BLaER1 (cell line): ENCODE measurements around the gene NSL1.

Source experiments
- H3K27ac ChIP-seq: shearing (Covaris generic); formaldehyde crosslinking; 2 replicates; pipeline ENCODE4 v1.8.1; 2022
- H3K27me3 ChIP-seq: shearing (Covaris generic); formaldehyde crosslinking; 2 replicates; pipeline ENCODE4 v1.8.1; 2022
- H3K36me3 ChIP-seq: shearing (Covaris generic); formaldehyde crosslinking; 2 replicates; pipeline ENCODE4 v1.8.1; 2022
- H3K4me1 ChIP-seq: shearing (Covaris generic); formaldehyde crosslinking; 2 replicates; pipeline ENCODE4 v1.8.1; 2022
- H3K4me2 ChIP-seq: shearing (Covaris generic); formaldehyde crosslinking; 2 replicates; pipeline ENCODE4 v1.8.1; 2022
- H3K4me3 ChIP-seq: shearing (Covaris generic); formaldehyde crosslinking; 2 replicates; pipeline ENCODE4 v1.8.1; 2022
- H3K9ac ChIP-seq: shearing (Covaris generic); formaldehyde crosslinking; 2 replicates; pipeline ENCODE4 v1.8.1; 2022
- H3K9me3 ChIP-seq: shearing (Covaris generic); formaldehyde crosslinking; 2 replicates; pipeline ENCODE4 v1.8.1; 2022
- H4K20me1 ChIP-seq: shearing (Covaris generic); formaldehyde crosslinking; 2 replicates; pipeline ENCODE4 v1.8.1; 2022
- Cebpa-rat ChIP-seq: shearing (Covaris generic); IDR thresholded peaks from 2 replicates; pipeline ENCODE4 v1.8.1; 2022

The NSL1 gene

DNA sequence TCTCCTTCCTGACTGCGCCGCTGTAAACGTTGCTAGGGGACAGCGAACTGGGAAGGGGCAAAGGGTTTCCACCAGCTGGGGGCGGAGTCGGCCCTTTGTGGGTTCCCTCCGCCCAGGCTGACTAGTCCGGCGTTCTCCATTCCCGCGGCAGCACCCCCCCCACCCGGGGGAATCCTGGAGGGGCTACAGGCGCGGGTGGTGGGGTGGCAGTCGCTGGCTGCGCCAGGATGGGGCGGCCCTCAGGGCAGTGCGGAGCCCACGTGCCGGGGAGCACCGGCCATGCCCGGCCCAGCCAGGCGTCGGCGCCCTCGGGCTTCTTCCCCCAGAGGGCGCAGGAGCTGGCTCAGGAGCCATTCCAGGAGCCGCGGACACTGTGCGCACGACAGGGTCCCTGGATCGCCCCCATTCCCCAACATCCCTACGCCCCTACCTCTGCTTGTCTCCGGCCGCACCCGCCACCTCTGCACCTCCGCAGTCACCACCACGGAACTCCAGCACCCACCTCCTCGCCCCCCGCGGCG is 92.4 kb downstream of the NSL1 start:
- H3K4me3 ChIP-seq: peak overlapping the region; percentile 74
- peak overlapping the region; percentile 3; the same call in 1 of the 2 replicates for H3K27ac ChIP-seq
- H3K4me2 ChIP-seq: peak overlapping the region; percentile 98
- peaks cover 4% of the 10 kb centered on the region; the same call in 1 of the 2 replicates for H3K36me3 ChIP-seq
- H3K27me3 ChIP-seq: no peaks in the 10 kb centered on the region
- H4K20me1 ChIP-seq: no peaks in the 10 kb centered on the region
- H3K9ac ChIP-seq: peak overlapping the region; percentile 63; the same call in 1 of the 2 replicates
- H3K4me1 ChIP-seq: peaks cover 37% of the 10 kb centered on the region
- no peaks in the 10 kb centered on the region for H3K9me3 ChIP-seq
- TF ChIP-seq Cebpa-rat: no peak

DNA sequence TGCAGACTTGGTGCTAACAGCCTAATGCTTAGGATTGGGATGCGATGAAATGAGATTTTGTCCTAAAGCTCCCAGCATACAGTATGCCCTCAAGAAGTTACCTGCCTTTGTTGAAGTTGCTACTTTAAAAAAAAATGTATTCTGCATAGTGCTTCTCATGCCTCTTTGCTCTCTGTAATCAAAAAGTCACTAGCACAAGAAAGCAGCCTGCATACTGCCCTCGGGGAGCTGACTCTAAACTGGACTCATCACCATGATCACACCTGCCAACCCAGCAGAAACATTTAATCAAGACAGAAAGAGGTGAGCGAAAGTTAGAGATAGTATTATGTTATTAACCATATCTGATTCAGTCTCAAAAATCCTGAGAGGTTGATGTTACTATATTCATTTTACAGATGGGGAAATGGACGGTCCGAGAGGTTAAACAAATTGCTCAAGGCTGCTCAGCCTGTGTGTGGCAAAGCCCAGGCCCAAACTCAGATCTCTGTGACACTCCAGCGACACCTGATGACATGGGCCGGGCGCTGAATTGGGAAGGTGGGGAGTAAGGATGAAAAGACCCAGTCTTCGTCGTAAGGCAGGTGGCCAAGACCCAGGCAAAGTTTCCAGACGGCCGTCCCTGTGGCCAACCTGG is 93.0 kb downstream of the NSL1 start:
- Histone ChIP-seq H4K20me1 (no peaks in the 10 kb centered on the region), H3K27ac (no peak overlapping the region), H3K27me3 (no peaks in the 10 kb centered on the region), H3K9ac (no peak overlapping the region; the same call in 1 of the 2 replicates), H3K4me1 (peaks cover 37% of the 10 kb centered on the region), H3K36me3 (peaks cover 4% of the 10 kb centered on the region; the same call in 1 of the 2 replicates), H3K4me3 (peak overlapping the region; percentile 74), H3K4me2 (peak overlapping the region; percentile 98), H3K9me3 (no peaks in the 10 kb centered on the region)
- no peak for TF ChIP-seq Cebpa-rat

DNA sequence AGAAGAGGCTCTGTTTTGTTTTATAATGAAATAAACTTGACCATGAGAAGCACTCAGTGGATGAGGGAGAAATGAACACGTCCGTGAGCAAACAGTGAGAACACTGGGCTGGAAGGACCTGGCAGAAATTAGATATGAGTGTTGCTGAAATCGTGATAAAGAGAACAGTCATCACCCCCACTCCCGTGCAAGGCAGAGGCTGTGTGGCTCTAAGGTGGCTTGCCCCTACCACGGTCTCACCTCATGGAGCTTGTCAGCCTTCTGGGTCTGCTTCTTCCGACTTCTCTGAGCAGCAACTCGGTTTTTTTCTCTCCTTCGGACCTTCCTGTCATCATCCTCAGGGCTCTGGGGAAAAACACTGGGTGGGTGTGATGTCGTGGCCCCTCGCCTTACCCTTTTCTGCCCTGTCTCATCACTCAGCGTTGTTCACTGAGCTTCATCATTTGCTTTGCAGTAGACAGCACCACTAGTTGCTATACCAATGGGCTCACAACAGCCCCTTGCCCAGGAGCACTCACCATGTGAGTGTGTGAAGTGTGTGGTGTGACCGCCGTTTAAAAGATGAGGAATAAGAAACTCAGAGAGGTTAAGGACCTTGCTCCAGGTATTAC is 94.8 kb downstream of the NSL1 start:
- Histone ChIP-seq H3K4me1 (peaks cover 40% of the 10 kb centered on the region), H3K36me3 (peaks cover 13% of the 10 kb centered on the region; the same call in 1 of the 2 replicates), H4K20me1 (no peaks in the 10 kb centered on the region), H3K4me3 (no peak overlapping the region), H3K9ac (no peak overlapping the region), H3K4me2 (no peak overlapping the region), H3K9me3 (no peaks in the 10 kb centered on the region), H3K27ac (no peak overlapping the region), H3K27me3 (no peaks in the 10 kb centered on the region)
- TF ChIP-seq Cebpa-rat: no peak

DNA sequence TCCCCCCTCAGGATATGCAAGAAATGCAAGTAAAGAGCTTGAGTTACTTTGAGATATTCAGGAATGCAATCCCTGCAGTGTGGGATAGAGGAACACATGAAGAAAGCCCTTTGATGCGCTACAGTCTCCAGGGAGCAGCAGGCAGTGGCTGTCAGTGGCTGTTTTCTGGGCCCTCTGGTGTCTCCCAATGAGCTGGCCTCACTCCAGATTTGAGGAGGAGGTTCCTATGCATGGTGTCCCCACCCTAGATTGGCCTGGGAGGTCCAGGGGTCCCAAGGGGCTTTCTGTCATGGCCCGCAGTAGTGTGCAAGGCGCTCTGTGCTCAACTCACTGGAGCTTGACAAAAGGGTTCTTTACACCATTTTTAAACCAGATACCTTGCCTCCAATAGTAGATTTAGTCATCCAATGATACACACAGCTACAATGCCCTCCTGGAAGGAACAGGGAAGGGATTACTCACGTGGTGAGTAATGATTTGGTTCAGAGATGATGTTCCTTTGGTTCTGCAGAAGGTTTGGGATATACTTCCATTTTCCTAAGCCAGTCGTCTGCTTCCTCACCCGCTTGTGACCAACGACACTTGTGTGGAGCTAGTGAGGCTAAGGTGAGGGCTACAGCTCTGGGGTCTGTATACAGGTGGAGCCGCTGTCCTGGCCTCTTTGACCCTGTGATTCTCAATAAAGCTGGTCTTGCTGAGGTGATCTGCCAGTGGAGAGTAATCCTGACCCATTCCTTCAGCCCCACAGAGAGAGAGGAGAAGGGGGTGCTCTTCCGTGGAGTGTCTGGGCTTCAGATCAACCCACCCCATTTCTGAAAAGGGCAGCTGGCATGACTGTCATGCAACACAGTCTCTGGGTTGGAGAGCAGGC is 98.6 kb downstream of the NSL1 start:
- no peak overlapping the region for H3K4me3 ChIP-seq
- peaks cover 13% of the 10 kb centered on the region for H3K4me1 ChIP-seq
- no peaks in the 10 kb centered on the region for H4K20me1 ChIP-seq
- no peaks in the 10 kb centered on the region for H3K9me3 ChIP-seq
- H3K9ac ChIP-seq: no peak overlapping the region
- no peak for TF ChIP-seq Cebpa-rat
- peaks cover 13% of the 10 kb centered on the region; the same call in 1 of the 2 replicates for H3K36me3 ChIP-seq
- no peaks in the 10 kb centered on the region for H3K27me3 ChIP-seq
- H3K4me2 ChIP-seq: no peak overlapping the region
- no peak overlapping the region for H3K27ac ChIP-seq

DNA sequence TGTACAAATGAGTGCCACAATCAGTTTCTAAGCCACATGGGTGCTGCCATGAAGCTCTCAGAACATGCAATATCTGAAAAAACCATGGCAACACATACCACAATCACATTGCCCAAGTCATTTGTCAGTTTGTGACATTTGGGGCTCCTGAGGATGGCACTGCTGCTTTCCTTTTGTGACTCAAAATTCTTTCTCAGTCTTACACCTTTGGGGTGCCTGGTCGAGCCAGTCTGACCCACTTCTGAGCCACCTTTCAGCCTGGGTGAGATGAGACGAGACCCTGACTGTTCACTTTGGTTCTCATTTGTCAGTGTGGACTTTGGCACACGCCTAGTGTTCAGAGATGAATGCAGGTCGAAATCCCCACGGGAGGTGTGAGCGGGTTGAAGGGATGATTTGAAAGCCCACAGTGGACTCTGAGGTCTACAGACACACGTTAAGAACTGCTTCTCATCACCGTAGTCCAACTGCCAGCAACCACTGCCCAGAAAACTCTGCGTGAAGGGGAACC is 100.0 kb downstream of the NSL1 start:
- no peak for TF ChIP-seq Cebpa-rat
- no peaks in the 10 kb centered on the region for H4K20me1 ChIP-seq
- peaks cover 15% of the 10 kb centered on the region for H3K36me3 ChIP-seq
- no peak overlapping the region for H3K27ac ChIP-seq
- no peak overlapping the region for H3K4me2 ChIP-seq
- H3K9ac ChIP-seq: no peak overlapping the region
- H3K27me3 ChIP-seq: no peaks in the 10 kb centered on the region
- H3K4me3 ChIP-seq: no peak overlapping the region
- H3K4me1 ChIP-seq: peaks cover 11% of the 10 kb centered on the region
- H3K9me3 ChIP-seq: no peaks in the 10 kb centered on the region

DNA sequence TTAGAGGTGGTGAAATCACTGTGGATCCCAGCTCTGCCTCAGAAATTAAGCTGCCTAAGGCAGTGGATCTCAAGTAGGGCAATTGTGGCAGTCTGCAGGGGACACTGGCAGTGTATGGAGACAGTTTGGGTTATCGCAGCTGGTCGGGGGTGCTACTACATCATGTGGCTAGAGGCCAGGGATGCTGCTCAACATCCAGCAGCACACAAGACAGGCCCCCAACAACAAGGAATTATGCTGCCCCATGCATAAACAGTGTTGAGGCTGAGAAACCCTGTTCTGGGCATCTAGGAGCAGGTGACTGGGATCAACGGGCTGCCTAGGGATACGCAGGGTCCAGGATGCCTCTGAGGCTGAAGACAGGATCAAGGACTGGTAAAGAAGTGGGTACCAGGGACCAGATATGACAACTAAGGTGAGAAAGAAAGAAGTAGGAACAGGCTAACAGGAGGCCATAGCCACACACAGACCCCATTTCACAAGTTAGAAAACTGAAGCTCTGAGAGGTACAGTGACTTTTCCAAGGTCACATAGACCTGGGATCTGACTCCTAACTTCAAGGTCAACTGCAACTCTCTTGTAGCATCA is 100.7 kb downstream of the NSL1 start:
- no peaks in the 10 kb centered on the region for H4K20me1 ChIP-seq
- H3K27ac ChIP-seq: no peak overlapping the region
- peaks cover 11% of the 10 kb centered on the region for H3K4me1 ChIP-seq
- H3K9ac ChIP-seq: no peak overlapping the region
- no peaks in the 10 kb centered on the region for H3K9me3 ChIP-seq
- no peak for TF ChIP-seq Cebpa-rat
- H3K4me3 ChIP-seq: no peak overlapping the region
- H3K27me3 ChIP-seq: no peaks in the 10 kb centered on the region
- H3K4me2 ChIP-seq: no peak overlapping the region
- peaks cover 22% of the 10 kb centered on the region for H3K36me3 ChIP-seq

DNA sequence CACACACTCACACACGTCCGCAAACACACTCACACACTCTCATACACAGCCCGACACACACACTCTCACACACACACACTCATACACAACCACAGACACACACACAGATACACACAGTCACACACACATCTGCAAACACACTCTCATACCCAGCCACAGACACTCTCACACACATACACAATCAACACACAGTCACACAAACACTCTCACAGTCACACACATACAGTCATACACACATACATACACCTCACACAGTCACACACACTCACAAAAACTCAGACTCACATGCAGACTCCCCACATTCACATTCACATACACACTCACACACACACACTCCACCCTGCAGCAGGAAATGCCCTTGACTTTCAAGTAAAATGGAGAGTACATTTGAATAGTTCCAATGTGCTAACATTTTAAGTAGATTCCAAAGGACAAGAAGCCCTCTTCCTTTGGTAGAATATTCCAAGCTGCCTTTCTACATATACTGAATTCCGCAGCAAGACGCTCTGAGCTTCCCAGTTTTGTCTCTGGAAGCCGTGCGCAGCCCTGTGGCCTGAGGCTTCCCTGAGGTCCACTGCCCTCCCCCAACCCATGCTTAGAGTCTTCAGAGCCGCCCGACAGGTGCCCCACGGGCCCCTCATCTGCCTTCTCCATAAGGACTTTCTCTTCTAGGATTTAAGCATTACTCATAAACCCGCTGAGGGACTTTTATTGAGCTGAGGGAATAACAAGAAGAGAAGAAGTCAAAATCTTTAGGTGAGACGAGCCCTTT is 101.6 kb downstream of the NSL1 start:
- H4K20me1 ChIP-seq: no peaks in the 10 kb centered on the region
- no peak overlapping the region for H3K4me2 ChIP-seq
- no peak overlapping the region for H3K4me3 ChIP-seq
- no peak overlapping the region for H3K9ac ChIP-seq
- H3K27ac ChIP-seq: no peak overlapping the region
- peaks cover 11% of the 10 kb centered on the region for H3K4me1 ChIP-seq
- H3K27me3 ChIP-seq: no peaks in the 10 kb centered on the region
- TF ChIP-seq Cebpa-rat: no peak
- H3K9me3 ChIP-seq: no peaks in the 10 kb centered on the region
- peaks cover 20% of the 10 kb centered on the region for H3K36me3 ChIP-seq

DNA sequence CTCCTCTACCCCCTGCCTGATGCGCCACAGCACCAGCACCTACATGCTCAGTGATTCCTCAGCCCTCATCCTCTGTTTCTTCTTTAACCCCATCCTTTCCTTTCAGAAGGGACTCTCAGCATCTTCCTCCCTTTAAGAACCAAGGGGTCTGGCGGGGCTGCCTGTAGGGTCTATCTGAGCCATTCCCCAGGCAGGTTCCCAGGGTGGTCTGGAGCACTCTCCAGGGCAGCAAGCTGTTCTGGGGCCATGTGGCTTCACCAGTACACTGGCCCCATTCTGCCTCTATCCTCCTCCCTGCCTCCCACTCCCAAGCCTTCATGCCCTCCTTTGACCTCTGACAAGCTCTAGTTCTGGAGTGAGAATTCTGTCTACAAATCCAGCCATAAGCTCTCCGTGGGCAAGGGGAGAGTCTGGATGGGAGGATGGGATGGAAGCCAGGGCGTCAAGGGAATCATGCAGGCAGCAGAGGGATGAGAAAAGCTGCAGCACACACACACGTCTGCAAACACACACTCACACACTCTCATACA is 102.3 kb downstream of the NSL1 start:
- no peak for TF ChIP-seq Cebpa-rat
- Histone ChIP-seq H3K4me2 (no peak overlapping the region), H3K9me3 (no peaks in the 10 kb centered on the region), H3K9ac (no peak overlapping the region), H3K36me3 (peaks cover 20% of the 10 kb centered on the region), H4K20me1 (no peaks in the 10 kb centered on the region), H3K4me3 (no peak overlapping the region), H3K27me3 (no peaks in the 10 kb centered on the region), H3K27ac (no peak overlapping the region), H3K4me1 (peaks cover 11% of the 10 kb centered on the region)
